MV-4-11 (cell line): Measurements from ENCODE around the gene CDK15.
"Not testable (repeated sequence)": the region's sequence is repeated elsewhere in the genome, so short reads cannot be mapped to it uniquely, and the experiment has no call there.

ENCODE experiments used
- DNase-seq: peaks from one replicate; lab custom pipeline; 2025; lab: John Stamatoyannopoulos, UW

The CDK15 gene

GRCh38 chr2:201806442-201807170, at the start of gene CDK15:
CDK15 (plus strand) TSS chr2:201806537; CDS start chr2:201806665, 128 bp downstream.
- DNase-seq, result no peak

GRCh38 chr2:201758234-201758633, 48.1 kb upstream of the CDK15 start:
- no peak for DNase-seq

GRCh38 chr2:201758873-201759272, 47.5 kb upstream of the CDK15 start:
- DNase-seq, result no peak

GRCh38 chr2:201759567-201759966, 46.8 kb upstream of the CDK15 start:
- no peak for DNase-seq

- no peak for DNase-seq
Observed at GRCh38 chr2:201761101-201761500, 45.2 kb upstream of the CDK15 start.

- DNase-seq, result not testable (repeated sequence)
Observed at GRCh38 chr2:201764469-201764868, 41.9 kb upstream of the CDK15 start.

GRCh38 chr2:201765799-201766198, 40.5 kb upstream of the CDK15 start:
- no peak for DNase-seq

GRCh38 chr2:201768918-201769317, 37.4 kb upstream of the CDK15 start:
- DNase-seq, result no peak

- no peak for DNase-seq
Observed at GRCh38 chr2:201769666-201770373, 36.5 kb upstream of the CDK15 start.

- no peak for DNase-seq
Observed at GRCh38 chr2:201773990-201774389, 32.3 kb upstream of the CDK15 start.

GRCh38 chr2:201774546-201774945, 31.8 kb upstream of the CDK15 start:
- DNase-seq, result no peak

GRCh38 chr2:201775326-201775725, 31.0 kb upstream of the CDK15 start:
- no peak for DNase-seq

GRCh38 chr2:201777043-201777442, 29.3 kb upstream of the CDK15 start:
- DNase-seq, result no peak

- no peak for DNase-seq
Observed at GRCh38 chr2:201777869-201778268, 28.5 kb upstream of the CDK15 start.

- no peak for DNase-seq
Observed at GRCh38 chr2:201779901-201780673, 26.2 kb upstream of the CDK15 start.

- peak; percentile 90 for DNase-seq
Observed at GRCh38 chr2:201780674-201781493, 25.5 kb upstream of the CDK15 start, which contains the start of gene ALS2. ALS2 (minus strand) TSS chr2:201780933; CDS start chr2:201768885, 12,048 bp downstream.

- DNase-seq, result peak; percentile 38
Observed at GRCh38 chr2:201781557-201782051, 24.7 kb upstream of the CDK15 start.

GRCh38 chr2:201784563-201784962, 21.8 kb upstream of the CDK15 start:
- no peak for DNase-seq

GRCh38 chr2:201785135-201785534, 21.2 kb upstream of the CDK15 start:
- no peak for DNase-seq

- DNase-seq, result no peak
Observed at GRCh38 chr2:201786471-201786870, 19.9 kb upstream of the CDK15 start.

- no peak for DNase-seq
Observed at GRCh38 chr2:201788371-201788770, 18.0 kb upstream of the CDK15 start.

GRCh38 chr2:201789395-201789794, 16.9 kb upstream of the CDK15 start:
- DNase-seq, result no peak
